Fibroblast of peridontal ligament (primary cell): ENCODE data around the gene EPM2A.

Experiments used
- DNase-seq: peaks from one replicate; pipeline ENCODE4 v3.0.0-alpha.2; 2010; ENCODE audit errors: extremely low read depth

EPM2A gene

GRCh38 chr6:145603424-145603833 is 131.9 kb downstream of the EPM2A start:
- DNase-seq = no peak

DNA sequence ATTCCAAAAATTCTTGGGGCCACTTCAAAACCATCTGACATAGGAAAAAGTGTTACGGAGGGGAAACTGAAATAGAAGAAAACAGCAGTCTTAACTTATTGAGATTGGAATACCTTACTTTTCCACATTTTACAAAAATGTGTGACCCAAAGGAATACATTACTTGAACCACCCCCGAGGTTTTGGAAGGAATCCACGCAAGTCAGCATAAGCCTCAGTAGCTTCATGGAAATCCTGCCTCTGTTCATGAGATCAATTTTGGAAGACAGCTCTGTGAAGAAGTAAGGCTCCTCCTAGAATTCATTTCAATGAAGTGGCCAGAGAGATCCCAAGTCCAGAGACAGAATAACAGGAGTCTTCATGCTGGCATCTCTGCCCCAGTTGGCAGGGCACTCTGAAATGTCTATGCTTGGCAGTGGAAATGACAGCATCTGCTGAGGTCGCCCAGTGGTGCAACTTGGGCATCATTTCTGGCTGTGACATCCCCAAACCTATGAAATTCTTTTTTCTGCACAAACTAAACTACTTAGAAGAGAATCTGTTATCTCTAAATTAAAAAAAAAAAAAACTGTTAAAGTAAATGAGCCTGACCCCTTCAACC is 132.5 kb downstream of the EPM2A start:
- no peak for DNase-seq

- no peak for DNase-seq
Observed at GRCh38 chr6:145601397-145601796, 133.9 kb downstream of the EPM2A start.

DNA sequence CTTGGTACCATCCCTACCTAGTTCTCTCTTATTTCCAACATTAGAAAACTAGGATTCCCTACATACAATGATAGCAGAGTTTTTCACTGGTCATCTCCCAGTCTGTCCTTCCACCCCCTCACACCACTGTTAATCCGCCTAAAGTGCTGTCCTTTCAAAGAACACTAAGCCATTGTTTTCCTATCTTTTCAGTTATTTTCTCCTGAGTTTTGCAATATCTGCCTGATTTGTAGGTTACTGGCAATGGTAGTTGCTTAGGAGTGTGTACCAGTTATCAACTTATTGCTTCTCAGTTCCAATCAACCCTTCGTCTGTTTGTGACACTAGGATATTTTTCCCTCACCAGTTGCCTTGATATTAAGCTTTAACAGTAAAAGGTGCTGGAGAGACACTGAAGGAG is 135.0 kb downstream of the EPM2A start:
- no peak for DNase-seq

- peak; percentile 26 for DNase-seq
Observed at GRCh38 chr6:145588981-145589380, 146.3 kb downstream of the EPM2A start.

DNA sequence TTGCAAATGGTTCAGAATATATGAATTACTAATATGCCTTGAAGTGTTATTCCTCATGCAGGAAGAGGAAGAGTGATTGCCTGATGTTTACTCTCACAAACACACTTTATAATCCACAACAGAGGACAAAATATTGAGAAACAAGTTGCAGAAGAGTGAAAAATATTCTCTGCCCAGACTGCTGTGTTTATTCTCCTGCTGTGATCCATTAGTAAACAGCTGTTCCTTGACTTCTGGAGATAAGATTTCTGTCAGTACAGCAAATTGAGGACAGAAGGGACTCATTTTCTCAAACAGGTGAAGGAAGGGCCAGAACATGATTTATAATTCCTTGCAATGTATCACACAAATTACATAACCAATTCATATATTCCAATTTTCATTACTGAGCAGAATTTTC is 148.0 kb downstream of the EPM2A start:
- DNase-seq = no peak

GRCh38 chr6:145583753-145584152 is 151.6 kb downstream of the EPM2A start:
- DNase-seq = no peak
